Tibial nerve (tissue), 3 donors: ENCODE data around the gene DGUOK.

Experiments
- POLR2A ChIP-seq, 2 donors: fragments of 450-650 bp; IDR thresholded peaks; one replicate each; pipeline ENCODE4 v1.6.1; 2017; ENCODE audit warnings: antibody characterized with exemption in 2 of 2, mild to moderate bottlenecking in 2 of 2, moderate library complexity in 2 of 2
- TF ChIP-seq, protein P1 (sequence below), 5 experiments: fragments of 200-600 bp in 3 of 5; fragments of 450-650 bp in 2 of 5; sonication (generic) in 3 of 5; IDR thresholded peaks; one replicate each; pipeline ENCODE4 v1.5.1; 2016 to 2019; ENCODE audit warnings: antibody characterized with exemption in 5 of 5, mild to moderate bottlenecking in 3 of 5, moderate library complexity in 2 of 5

DNA sequence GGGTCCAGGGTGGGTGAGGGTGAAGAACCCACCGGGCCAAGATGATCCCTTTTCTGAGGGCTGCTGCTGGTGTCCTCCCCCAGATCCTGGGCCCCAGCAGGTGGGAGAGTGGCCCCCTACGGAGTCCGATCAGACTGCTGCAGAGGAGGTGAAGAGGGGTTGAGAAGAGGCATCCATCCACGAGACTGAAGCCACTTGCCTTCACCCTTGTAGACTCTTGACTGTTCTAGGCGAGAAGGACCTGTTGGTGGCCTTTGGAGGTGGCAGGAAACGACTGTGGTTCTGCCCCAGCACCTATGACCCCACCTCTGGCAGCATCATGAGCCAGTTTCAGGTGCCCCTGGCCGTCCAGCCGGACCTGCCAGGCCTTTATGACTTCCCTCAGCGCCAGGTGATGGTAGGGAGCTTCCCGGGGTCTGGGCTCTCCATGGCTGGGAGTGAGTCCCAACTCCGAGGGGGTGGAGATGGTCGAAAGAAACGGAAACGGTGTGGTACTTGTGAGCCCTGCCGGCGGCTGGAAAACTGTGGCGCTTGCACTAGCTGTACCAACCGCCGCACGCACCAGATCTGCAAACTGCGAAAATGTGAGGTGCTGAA lies 59.5 kb downstream of the DGUOK start:
- TF ChIP-seq, protein P1, sequence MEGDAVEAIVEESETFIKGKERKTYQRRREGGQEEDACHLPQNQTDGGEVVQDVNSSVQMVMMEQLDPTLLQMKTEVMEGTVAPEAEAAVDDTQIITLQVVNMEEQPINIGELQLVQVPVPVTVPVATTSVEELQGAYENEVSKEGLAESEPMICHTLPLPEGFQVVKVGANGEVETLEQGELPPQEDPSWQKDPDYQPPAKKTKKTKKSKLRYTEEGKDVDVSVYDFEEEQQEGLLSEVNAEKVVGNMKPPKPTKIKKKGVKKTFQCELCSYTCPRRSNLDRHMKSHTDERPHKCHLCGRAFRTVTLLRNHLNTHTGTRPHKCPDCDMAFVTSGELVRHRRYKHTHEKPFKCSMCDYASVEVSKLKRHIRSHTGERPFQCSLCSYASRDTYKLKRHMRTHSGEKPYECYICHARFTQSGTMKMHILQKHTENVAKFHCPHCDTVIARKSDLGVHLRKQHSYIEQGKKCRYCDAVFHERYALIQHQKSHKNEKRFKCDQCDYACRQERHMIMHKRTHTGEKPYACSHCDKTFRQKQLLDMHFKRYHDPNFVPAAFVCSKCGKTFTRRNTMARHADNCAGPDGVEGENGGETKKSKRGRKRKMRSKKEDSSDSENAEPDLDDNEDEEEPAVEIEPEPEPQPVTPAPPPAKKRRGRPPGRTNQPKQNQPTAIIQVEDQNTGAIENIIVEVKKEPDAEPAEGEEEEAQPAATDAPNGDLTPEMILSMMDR (IDR thresholded peaks at IDR 0.05): no peak
- no peak for TF ChIP-seq POLR2A (IDR thresholded peaks at IDR 0.05)
